ENCODE measurements around the gene ZNF576. TPM values are rescaled to one million over a fixed set of nuclear protein-coding genes. Genes with fewer than 3 reads are reported as not detected.

ZNF576 gene
- total and polyA plus RNA-seq, 9 of the 15 experiments (the other 6 are each of a cell fraction or from before 2014, with no cell fraction given), result 6.8 to 18.2 (median 12.2) TPM

GRCh38 chr19:43620061-43621001 lies 23.9 kb downstream of the ZNF576 start (continued):
- TF ChIP-seq MYBL2 (IDR thresholded peaks at IDR 0.05; ENCODE audit: low read depth) (no peak), MYBL2 (CRISPR knock-in tag; IDR thresholded peaks at IDR 0.05; ENCODE audit: borderline replicate concordance) (no peak), NKRF (IDR thresholded peaks at IDR 0.05; ENCODE audit: borderline replicate concordance) (peak; percentile 44; the same call in 1 of the 2 replicates), KDM5B (IDR thresholded peaks at IDR 0.05; ENCODE audit: insufficient replicate concordance, low read depth, low read length) (no peak), HMG20B (CRISPR knock-in tag; IDR thresholded peaks at IDR 0.05) (no peak), NFIC (IDR thresholded peaks at IDR 0.05) (no peak), GABPA (tag; conservative IDR thresholded peaks at IDR 0.05; ENCODE audit: low read depth) (no peak; the same call in 1 of the 2 replicates), BCOR (IDR thresholded peaks at IDR 0.05) (peak; percentile 88), JUN (IDR thresholded peaks at IDR 0.05; ENCODE audit: borderline replicate concordance, low read depth, low read length) (no peak), JUN (CRISPR knock-in tag; IDR thresholded peaks at IDR 0.05; ENCODE audit: borderline replicate concordance) (no peak), ZNF740 (CRISPR knock-in tag; IDR thresholded peaks at IDR 0.05) (no peak), ZNF740 (tag; IDR thresholded peaks at IDR 0.05) (no peak), HSF4 (CRISPR knock-in tag; IDR thresholded peaks at IDR 0.05; ENCODE audit: borderline replicate concordance) (no peak), KAT7 (CRISPR knock-in tag; IDR thresholded peaks at IDR 0.05; ENCODE audit: borderline replicate concordance) (no peak), FOSL1 (tag; conservative IDR thresholded peaks at IDR 0.05) (no peak), GTF2E2 (tag; IDR thresholded peaks at IDR 0.05) (no peak), ATF7 (IDR thresholded peaks at IDR 0.05) (no peak), PHF20 (IDR thresholded peaks at IDR 0.05; ENCODE audit: partially characterized antibody) (no peak), U2AF2 (optimal IDR thresholded peaks at IDR 0.05; ENCODE audit: low read depth, low read length) (no peak)
- TF ChIP-seq, protein P1, sequence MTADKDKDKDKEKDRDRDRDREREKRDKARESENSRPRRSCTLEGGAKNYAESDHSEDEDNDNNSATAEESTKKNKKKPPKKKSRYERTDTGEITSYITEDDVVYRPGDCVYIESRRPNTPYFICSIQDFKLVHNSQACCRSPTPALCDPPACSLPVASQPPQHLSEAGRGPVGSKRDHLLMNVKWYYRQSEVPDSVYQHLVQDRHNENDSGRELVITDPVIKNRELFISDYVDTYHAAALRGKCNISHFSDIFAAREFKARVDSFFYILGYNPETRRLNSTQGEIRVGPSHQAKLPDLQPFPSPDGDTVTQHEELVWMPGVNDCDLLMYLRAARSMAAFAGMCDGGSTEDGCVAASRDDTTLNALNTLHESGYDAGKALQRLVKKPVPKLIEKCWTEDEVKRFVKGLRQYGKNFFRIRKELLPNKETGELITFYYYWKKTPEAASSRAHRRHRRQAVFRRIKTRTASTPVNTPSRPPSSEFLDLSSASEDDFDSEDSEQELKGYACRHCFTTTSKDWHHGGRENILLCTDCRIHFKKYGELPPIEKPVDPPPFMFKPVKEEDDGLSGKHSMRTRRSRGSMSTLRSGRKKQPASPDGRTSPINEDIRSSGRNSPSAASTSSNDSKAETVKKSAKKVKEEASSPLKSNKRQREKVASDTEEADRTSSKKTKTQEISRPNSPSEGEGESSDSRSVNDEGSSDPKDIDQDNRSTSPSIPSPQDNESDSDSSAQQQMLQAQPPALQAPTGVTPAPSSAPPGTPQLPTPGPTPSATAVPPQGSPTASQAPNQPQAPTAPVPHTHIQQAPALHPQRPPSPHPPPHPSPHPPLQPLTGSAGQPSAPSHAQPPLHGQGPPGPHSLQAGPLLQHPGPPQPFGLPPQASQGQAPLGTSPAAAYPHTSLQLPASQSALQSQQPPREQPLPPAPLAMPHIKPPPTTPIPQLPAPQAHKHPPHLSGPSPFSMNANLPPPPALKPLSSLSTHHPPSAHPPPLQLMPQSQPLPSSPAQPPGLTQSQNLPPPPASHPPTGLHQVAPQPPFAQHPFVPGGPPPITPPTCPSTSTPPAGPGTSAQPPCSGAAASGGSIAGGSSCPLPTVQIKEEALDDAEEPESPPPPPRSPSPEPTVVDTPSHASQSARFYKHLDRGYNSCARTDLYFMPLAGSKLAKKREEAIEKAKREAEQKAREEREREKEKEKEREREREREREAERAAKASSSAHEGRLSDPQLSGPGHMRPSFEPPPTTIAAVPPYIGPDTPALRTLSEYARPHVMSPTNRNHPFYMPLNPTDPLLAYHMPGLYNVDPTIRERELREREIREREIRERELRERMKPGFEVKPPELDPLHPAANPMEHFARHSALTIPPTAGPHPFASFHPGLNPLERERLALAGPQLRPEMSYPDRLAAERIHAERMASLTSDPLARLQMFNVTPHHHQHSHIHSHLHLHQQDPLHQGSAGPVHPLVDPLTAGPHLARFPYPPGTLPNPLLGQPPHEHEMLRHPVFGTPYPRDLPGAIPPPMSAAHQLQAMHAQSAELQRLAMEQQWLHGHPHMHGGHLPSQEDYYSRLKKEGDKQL (CRISPR knock-in tag; IDR thresholded peaks at IDR 0.05; ENCODE audit: borderline replicate concordance), result no peak
